ENCODE results near the gene PRRT4.

The PRRT4 gene

GRCh38 chr7:128400566-128400965 lies 39.1 kb upstream of the PRRT4 start:
- Histone ChIP-seq H3K4me3 (ENCODE audit: low read depth, low read length, poor library complexity, severe bottlenecking) (no peak overlapping the region), H3K27me3 (ENCODE audit: insufficient read depth, low read length) (no peaks in the 10 kb centered on the region), H4K20me1 (ENCODE audit: insufficient read depth, low read length) (no peaks in the 10 kb centered on the region), H3K79me2 (ENCODE audit: insufficient read depth, low read length) (no peaks in the 10 kb centered on the region), H3K9me2 (ENCODE audit: low read depth, low read length) (no peaks in the 10 kb centered on the region), H3K9me3 (ENCODE audit: low read length) (no peaks in the 10 kb centered on the region), H3F3A (ENCODE audit: insufficient read depth, low read length) (no peaks in the 10 kb centered on the region), H3K4me1 (ENCODE audit: insufficient read depth, low read length, severe bottlenecking) (peaks cover 19% of the 10 kb centered on the region), H3K9ac (ENCODE audit: low read length) (no peak overlapping the region), H3K27ac (ENCODE audit: low read depth, low read length, poor library complexity, severe bottlenecking) (no peak overlapping the region), H2AFZ (ENCODE audit: low read length) (no peak overlapping the region), H3K36me3 (ENCODE audit: insufficient read depth, low read length) (peaks cover 67% of the 10 kb centered on the region), H3K4me2 (ENCODE audit: low read length) (no peak overlapping the region)
- TF ChIP-seq EZH2 (IDR thresholded peaks at IDR 0.05; ENCODE audit: borderline replicate concordance, low read length) (no peak), CTCF (IDR thresholded peaks at IDR 0.05; ENCODE audit: low read length) (no peak)

GRCh38 chr7:128399991-128400390 lies 38.5 kb upstream of the PRRT4 start:
- no peak overlapping the region for H3K4me3 ChIP-seq (ENCODE audit: low read depth, low read length, poor library complexity, severe bottlenecking)
- H3K9ac ChIP-seq (ENCODE audit: low read length), result no peak overlapping the region
- peaks cover 73% of the 10 kb centered on the region for H3K36me3 ChIP-seq (ENCODE audit: insufficient read depth, low read length)
- H3K9me3 ChIP-seq (ENCODE audit: low read length), result no peaks in the 10 kb centered on the region
- no peaks in the 10 kb centered on the region for H4K20me1 ChIP-seq (ENCODE audit: insufficient read depth, low read length)
- no peaks in the 10 kb centered on the region for H3F3A ChIP-seq (ENCODE audit: insufficient read depth, low read length)
- H3K79me2 ChIP-seq (ENCODE audit: insufficient read depth, low read length), result no peaks in the 10 kb centered on the region
- TF ChIP-seq EZH2 (IDR thresholded peaks at IDR 0.05; ENCODE audit: borderline replicate concordance, low read length) (no peak), CTCF (IDR thresholded peaks at IDR 0.05; ENCODE audit: low read length) (no peak)
- no peak overlapping the region for H3K4me2 ChIP-seq (ENCODE audit: low read length)
- no peaks in the 10 kb centered on the region for H3K9me2 ChIP-seq (ENCODE audit: low read depth, low read length)
- no peak overlapping the region for H2AFZ ChIP-seq (ENCODE audit: low read length)
- H3K4me1 ChIP-seq (ENCODE audit: insufficient read depth, low read length, severe bottlenecking), result peaks cover 16% of the 10 kb centered on the region
- no peaks in the 10 kb centered on the region for H3K27me3 ChIP-seq (ENCODE audit: insufficient read depth, low read length)
- no peak overlapping the region for H3K27ac ChIP-seq (ENCODE audit: low read depth, low read length, poor library complexity, severe bottlenecking)

GRCh38 chr7:128398841-128399135 lies 37.3 kb upstream of the PRRT4 start:
- Histone ChIP-seq H3K36me3 (ENCODE audit: insufficient read depth, low read length) (peaks cover 85% of the 10 kb centered on the region), H3K9me2 (ENCODE audit: low read depth, low read length) (no peaks in the 10 kb centered on the region)
- TF ChIP-seq CTCF (IDR thresholded peaks at IDR 0.05; ENCODE audit: low read length) (no peak), EZH2 (IDR thresholded peaks at IDR 0.05; ENCODE audit: borderline replicate concordance, low read length) (no peak)

More at GRCh38 chr7:128398841-128399135, 37.3 kb upstream of the PRRT4 start:
- Histone ChIP-seq H4K20me1 (ENCODE audit: insufficient read depth, low read length) (no peaks in the 10 kb centered on the region), H3K9ac (ENCODE audit: low read length) (no peak overlapping the region), H3K4me2 (ENCODE audit: low read length) (no peak overlapping the region), H3K9me3 (ENCODE audit: low read length) (no peaks in the 10 kb centered on the region), H3K4me1 (ENCODE audit: insufficient read depth, low read length, severe bottlenecking) (peaks cover 4% of the 10 kb centered on the region), H3K27me3 (ENCODE audit: insufficient read depth, low read length) (no peaks in the 10 kb centered on the region), H2AFZ (ENCODE audit: low read length) (no peak overlapping the region), H3K27ac (ENCODE audit: low read depth, low read length, poor library complexity, severe bottlenecking) (no peak overlapping the region), H3F3A (ENCODE audit: insufficient read depth, low read length) (no peaks in the 10 kb centered on the region), H3K4me3 (ENCODE audit: low read depth, low read length, poor library complexity, severe bottlenecking) (no peak overlapping the region), H3K79me2 (ENCODE audit: insufficient read depth, low read length) (no peaks in the 10 kb centered on the region)
